K562 (cell line): ENCODE measurements around the gene ACAT1. TPM values are rescaled to one million over a fixed set of nuclear protein-coding genes. Genes with fewer than 3 reads are reported as not detected.

Experiments
- ELF1 ChIP-seq: fragments of 200-800 bp; sonication (Bioruptor generic); IDR thresholded peaks from 2 replicates; pipeline ENCODE4 v1.6.1; 2016; ENCODE audit warnings: missing genetic modification characterization, missing compliant biosample characterization
- FOXP1 ChIP-seq: sonication (generic); formaldehyde crosslinking; IDR thresholded peaks from 2 replicates; pipeline ENCODE4 v1.8.0; 2022; ENCODE audit warnings: mild to moderate bottlenecking, missing genetic modification reagents
- HDAC1 ChIP-seq, 2 experiments: fragments of 450-650 bp; IDR thresholded peaks; 2 replicates each; pipeline ENCODE4 v1.6.1; 2016 to 2017; ENCODE audit warnings: inconsistent platforms in 1 of 2, mild to moderate bottlenecking in 1 of 2, moderate library complexity in 1 of 2
- HDAC8 ChIP-seq: fragments of 450-650 bp; IDR thresholded peaks from 2 replicates; pipeline ENCODE4 v1.6.1; 2016; ENCODE audit warnings: mild to moderate bottlenecking, missing genetic modification characterization, moderate library complexity, missing compliant biosample characterization
- HNRNPUL1 ChIP-seq: fragments of 200-400 bp; formaldehyde crosslinking; IDR thresholded peaks from 2 replicates; pipeline ENCODE4 v1.6.1; 2017; ENCODE audit warnings: low read length
- L3MBTL2 ChIP-seq: fragments of 450-650 bp; IDR thresholded peaks from 2 replicates; pipeline ENCODE4 v1.6.1; 2016; ENCODE audit warnings: mild to moderate bottlenecking, moderate library complexity
- NCOA1 ChIP-seq: fragments of 450-650 bp; IDR thresholded peaks from 2 replicates; pipeline ENCODE4 v1.6.1; 2016; ENCODE audit warnings: low read depth
- NR1H2 ChIP-seq: sonication (generic); formaldehyde crosslinking; IDR thresholded peaks from 2 replicates; pipeline ENCODE4 v1.4.0; 2020; ENCODE audit warnings: mild to moderate bottlenecking, missing genetic modification reagents
- POLR2AphosphoS2 ChIP-seq: IDR thresholded peaks from 2 replicates; pipeline ENCODE4 v1.6.1; 2012; ENCODE audit warnings: low read length, improper control_type of control experiment
- SIN3A ChIP-seq, 2 experiments: fragments of 150-350 bp in 1 of 2; IDR thresholded peaks; 2 replicates each; pipeline ENCODE4 v1.6.1; 2011 to 2016; ENCODE audit warnings: borderline replicate concordance in 2 of 2, low read depth in 2 of 2, low read length in 2 of 2, mild to moderate bottlenecking in 2 of 2, moderate library complexity in 2 of 2; ENCODE audit not compliant: control insufficient read depth in 1 of 2
- SIN3B ChIP-seq: fragments of 450-650 bp; IDR thresholded peaks from 2 replicates; pipeline ENCODE4 v1.6.1; 2017; ENCODE audit warnings: low read depth, mild to moderate bottlenecking, moderate library complexity
- TCFL5 ChIP-seq: fragments of 250-450 bp; sonication (Bioruptor Pico); conservative IDR thresholded peaks from 2 replicates; pipeline ENCODE4 v1.6.1; 2021; ENCODE audit warnings: mild to moderate bottlenecking, moderate library complexity, matching md5 sums
- WHSC1 ChIP-seq: IDR thresholded peaks from one replicate; pipeline ENCODE4 v1.6.1; 2012; ENCODE audit warnings: low read length, control low read depth, inconsistent platforms
- ZNF133 ChIP-seq: fragments of 250-450 bp; sonication (Bioruptor Pico); IDR thresholded peaks from 2 replicates; pipeline ENCODE4 v1.4.0; 2020; ENCODE audit warnings: mild to moderate bottlenecking
- ZNF785 ChIP-seq: fragments of 250-450 bp; sonication (Bioruptor Pico); IDR thresholded peaks from 2 replicates; pipeline ENCODE4 v1.4.0; 2020; ENCODE audit warnings: mild to moderate bottlenecking
- polyA plus RNA-seq, 8 experiments: library from polyadenylated mRNA; depleted of rRNA in 4 of 8; stranded (reverse) in 5 of 8; unstranded in 3 of 8; fragments of >200 nt; fragmentation: Nextera tagmentation in 2 of 8; fragmentation: Illumina TruSeq in 1 of 8; extraction: Ambion mirVana in 2 of 8; extraction: Trizol in 1 of 8; gene quantifications; 2 replicates each; pipeline versions ENCODE4 v1.2.1 to v1.2.3, GENCODE V29; 2011 to 2014; ENCODE audit warnings: inconsistent platforms in 1 of 8, missing spikeins in 1 of 8
- total RNA-seq, 7 experiments: library from RNA; depleted of rRNA in 6 of 7; stranded (reverse); fragments of >200 nt in 6 of 7; fragmentation: Illumina TruSeq in 2 of 7; extraction: Trizol in 2 of 7; gene quantifications; 2 replicates each; pipeline versions ENCODE4 v1.2.1 to v1.2.3, GENCODE V29; 2011 to 2021; ENCODE audit warnings: low replicate concordance in 1 of 7
- TF ChIP-seq, protein P1 (sequence below): sonication (generic); formaldehyde crosslinking; IDR thresholded peaks from 2 replicates; pipeline ENCODE4 v1.8.0; 2022; ENCODE audit warnings: mild to moderate bottlenecking, missing genetic modification reagents
- TF ChIP-seq, protein P2 (sequence below): fragments of 250-450 bp; sonication (Bioruptor Pico); IDR thresholded peaks from 2 replicates; pipeline ENCODE4 v1.8.0; 2022; ENCODE audit warnings: moderate library complexity, mild to moderate bottlenecking, inconsistent platforms
- TF ChIP-seq, protein P3 (sequence below): fragments of 450-650 bp; IDR thresholded peaks from 2 replicates; pipeline ENCODE4 v1.6.1; 2017; ENCODE audit warnings: antibody characterized with exemption
- TF ChIP-seq, protein P4 (sequence below): fragments of 450-650 bp; IDR thresholded peaks from one replicate; pipeline ENCODE4 v1.6.1; 2018; ENCODE audit warnings: mild to moderate bottlenecking, moderate library complexity; ENCODE audit not compliant: partially characterized antibody

Gene ACAT1
- total and polyA plus RNA-seq, 9 of the 15 experiments (the other 6 are each of a cell fraction or from before 2014, with no cell fraction given), result 65.1 to 204 (median 104) TPM

DNA sequence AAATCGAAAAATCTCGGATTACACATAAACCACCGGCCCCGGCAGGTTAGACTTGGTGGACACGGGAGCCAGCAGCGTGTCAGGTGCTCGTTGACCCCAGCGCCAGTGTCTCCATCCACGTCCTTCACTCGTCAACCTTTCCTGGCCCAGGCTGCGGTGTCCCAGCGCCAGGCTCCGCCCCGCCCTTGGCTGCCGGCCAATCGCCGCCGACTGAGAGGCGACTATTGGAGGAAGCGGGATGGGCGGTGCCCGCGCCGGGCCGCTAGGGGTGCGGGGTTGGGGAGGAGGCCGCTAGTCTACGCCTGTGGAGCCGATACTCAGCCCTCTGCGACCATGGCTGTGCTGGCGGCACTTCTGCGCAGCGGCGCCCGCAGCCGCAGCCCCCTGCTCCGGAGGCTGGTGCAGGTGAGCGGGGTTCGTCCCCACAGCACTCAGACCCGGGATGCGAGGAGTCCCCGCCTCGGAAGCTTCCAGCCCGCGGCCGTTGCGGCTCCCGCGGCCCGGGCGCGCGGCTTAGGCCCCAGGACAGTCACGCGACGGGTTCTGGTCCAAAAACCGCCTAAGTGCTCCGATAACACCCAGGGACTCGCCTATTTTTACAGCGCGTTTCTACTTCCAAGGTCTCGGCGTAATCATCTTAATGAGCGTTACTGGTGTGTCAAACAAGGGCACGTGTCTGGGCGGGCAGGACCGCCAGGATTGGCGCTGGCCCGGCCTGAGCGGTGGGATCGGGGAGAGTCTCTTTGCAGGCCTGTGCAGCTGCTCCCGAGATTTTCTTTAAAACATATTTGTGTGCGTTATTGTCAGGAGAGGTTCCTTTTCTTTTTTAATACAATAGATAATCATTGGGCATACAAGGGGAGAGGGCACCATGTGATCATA lies at the start of gene ACAT1 (continued):
- TF ChIP-seq WHSC1, result no peak
- TF ChIP-seq HDAC1 (IDR thresholded peaks at IDR 0.05), result peak in 1 of 2 experiments; percentile 81; a peak in 2 of 4 replicates
- TF ChIP-seq, protein P1, sequence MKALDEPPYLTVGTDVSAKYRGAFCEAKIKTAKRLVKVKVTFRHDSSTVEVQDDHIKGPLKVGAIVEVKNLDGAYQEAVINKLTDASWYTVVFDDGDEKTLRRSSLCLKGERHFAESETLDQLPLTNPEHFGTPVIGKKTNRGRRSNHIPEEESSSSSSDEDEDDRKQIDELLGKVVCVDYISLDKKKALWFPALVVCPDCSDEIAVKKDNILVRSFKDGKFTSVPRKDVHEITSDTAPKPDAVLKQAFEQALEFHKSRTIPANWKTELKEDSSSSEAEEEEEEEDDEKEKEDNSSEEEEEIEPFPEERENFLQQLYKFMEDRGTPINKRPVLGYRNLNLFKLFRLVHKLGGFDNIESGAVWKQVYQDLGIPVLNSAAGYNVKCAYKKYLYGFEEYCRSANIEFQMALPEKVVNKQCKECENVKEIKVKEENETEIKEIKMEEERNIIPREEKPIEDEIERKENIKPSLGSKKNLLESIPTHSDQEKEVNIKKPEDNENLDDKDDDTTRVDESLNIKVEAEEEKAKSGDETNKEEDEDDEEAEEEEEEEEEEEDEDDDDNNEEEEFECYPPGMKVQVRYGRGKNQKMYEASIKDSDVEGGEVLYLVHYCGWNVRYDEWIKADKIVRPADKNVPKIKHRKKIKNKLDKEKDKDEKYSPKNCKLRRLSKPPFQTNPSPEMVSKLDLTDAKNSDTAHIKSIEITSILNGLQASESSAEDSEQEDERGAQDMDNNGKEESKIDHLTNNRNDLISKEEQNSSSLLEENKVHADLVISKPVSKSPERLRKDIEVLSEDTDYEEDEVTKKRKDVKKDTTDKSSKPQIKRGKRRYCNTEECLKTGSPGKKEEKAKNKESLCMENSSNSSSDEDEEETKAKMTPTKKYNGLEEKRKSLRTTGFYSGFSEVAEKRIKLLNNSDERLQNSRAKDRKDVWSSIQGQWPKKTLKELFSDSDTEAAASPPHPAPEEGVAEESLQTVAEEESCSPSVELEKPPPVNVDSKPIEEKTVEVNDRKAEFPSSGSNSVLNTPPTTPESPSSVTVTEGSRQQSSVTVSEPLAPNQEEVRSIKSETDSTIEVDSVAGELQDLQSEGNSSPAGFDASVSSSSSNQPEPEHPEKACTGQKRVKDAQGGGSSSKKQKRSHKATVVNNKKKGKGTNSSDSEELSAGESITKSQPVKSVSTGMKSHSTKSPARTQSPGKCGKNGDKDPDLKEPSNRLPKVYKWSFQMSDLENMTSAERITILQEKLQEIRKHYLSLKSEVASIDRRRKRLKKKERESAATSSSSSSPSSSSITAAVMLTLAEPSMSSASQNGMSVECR (CRISPR knock-in tag), result peak; percentile 88
- TF ChIP-seq, protein P2, sequence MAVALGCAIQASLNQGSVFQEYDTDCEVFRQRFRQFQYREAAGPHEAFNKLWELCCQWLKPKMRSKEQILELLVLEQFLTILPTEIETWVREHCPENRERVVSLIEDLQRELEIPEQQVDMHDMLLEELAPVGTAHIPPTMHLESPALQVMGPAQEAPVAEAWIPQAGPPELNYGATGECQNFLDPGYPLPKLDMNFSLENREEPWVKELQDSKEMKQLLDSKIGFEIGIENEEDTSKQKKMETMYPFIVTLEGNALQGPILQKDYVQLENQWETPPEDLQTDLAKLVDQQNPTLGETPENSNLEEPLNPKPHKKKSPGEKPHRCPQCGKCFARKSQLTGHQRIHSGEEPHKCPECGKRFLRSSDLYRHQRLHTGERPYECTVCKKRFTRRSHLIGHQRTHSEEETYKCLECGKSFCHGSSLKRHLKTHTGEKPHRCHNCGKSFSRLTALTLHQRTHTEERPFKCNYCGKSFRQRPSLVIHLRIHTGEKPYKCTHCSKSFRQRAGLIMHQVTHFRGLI (CRISPR knock-in tag), result no peak
- TF ChIP-seq POLR2AphosphoS2, result no peak
- no peak for TF ChIP-seq TCFL5
- no peak for TF ChIP-seq ELF1
- TF ChIP-seq HDAC8 (tag), result no peak
- TF ChIP-seq NCOA1, result no peak
- TF ChIP-seq SIN3A (IDR thresholded peaks at IDR 0.05; ENCODE audit: borderline replicate concordance in 2 of 2, control insufficient read depth in 1 of 2, low read depth in 2 of 2, low read length in 2 of 2), result peak; percentile 23 to 48; a peak in 2 of 4 replicates
- no peak for TF ChIP-seq ZNF785 (CRISPR knock-in tag)
- TF ChIP-seq, protein P3, sequence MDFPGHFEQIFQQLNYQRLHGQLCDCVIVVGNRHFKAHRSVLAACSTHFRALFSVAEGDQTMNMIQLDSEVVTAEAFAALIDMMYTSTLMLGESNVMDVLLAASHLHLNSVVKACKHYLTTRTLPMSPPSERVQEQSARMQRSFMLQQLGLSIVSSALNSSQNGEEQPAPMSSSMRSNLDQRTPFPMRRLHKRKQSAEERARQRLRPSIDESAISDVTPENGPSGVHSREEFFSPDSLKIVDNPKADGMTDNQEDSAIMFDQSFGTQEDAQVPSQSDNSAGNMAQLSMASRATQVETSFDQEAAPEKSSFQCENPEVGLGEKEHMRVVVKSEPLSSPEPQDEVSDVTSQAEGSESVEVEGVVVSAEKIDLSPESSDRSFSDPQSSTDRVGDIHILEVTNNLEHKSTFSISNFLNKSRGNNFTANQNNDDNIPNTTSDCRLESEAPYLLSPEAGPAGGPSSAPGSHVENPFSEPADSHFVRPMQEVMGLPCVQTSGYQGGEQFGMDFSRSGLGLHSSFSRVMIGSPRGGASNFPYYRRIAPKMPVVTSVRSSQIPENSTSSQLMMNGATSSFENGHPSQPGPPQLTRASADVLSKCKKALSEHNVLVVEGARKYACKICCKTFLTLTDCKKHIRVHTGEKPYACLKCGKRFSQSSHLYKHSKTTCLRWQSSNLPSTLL, result no peak
- peak; percentile 84; the same call in 1 of the 2 replicates for TF ChIP-seq NR1H2
- peak; percentile 78; the same call in 1 of the 2 replicates for TF ChIP-seq FOXP1
- TF ChIP-seq ZNF133 (CRISPR knock-in tag), result no peak
- TF ChIP-seq HNRNPUL1, result no peak
- TF ChIP-seq, protein P4, sequence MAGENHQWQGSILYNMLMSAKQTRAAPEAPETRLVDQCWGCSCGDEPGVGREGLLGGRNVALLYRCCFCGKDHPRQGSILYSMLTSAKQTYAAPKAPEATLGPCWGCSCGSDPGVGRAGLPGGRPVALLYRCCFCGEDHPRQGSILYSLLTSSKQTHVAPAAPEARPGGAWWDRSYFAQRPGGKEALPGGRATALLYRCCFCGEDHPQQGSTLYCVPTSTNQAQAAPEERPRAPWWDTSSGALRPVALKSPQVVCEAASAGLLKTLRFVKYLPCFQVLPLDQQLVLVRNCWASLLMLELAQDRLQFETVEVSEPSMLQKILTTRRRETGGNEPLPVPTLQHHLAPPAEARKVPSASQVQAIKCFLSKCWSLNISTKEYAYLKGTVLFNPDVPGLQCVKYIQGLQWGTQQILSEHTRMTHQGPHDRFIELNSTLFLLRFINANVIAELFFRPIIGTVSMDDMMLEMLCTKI, result no peak
- peak; percentile 95 for TF ChIP-seq L3MBTL2
- no peak for TF ChIP-seq SIN3B
